ENCODE data around the gene ZNF747. TPM values are rescaled to one million over a fixed set of nuclear protein-coding genes. Genes with fewer than 3 reads are reported as not detected.

The ZNF747 gene
- total and polyA plus RNA-seq, 2 donors (not counting 3 experiments of a cell fraction or from before 2014, with no cell fraction given) = 6.4 to 7.2 TPM

GRCh38 chr16:30567991-30568638 is 33.5 kb upstream of the ZNF747 start:
- H3K9me1 ChIP-seq (replicated peaks; ENCODE audit: control insufficient read depth, extremely low read depth, insufficient read depth, low read length) = no peaks in the 10 kb centered on the region
- TF ChIP-seq GATA2 (IDR thresholded peaks at IDR 0.05; ENCODE audit: insufficient read depth, insufficient read length, low read depth, low read length) (no peak), MYC (IDR thresholded peaks at IDR 0.05; ENCODE audit: low read depth, low read length) (no peak), FOS (IDR thresholded peaks at IDR 0.05; ENCODE audit: borderline replicate concordance, insufficient read depth, low read length) (no peak), JUN (IDR thresholded peaks at IDR 0.05; ENCODE audit: borderline replicate concordance, insufficient read depth, insufficient read length, low read depth) (no peak), EZH2 (IDR thresholded peaks at IDR 0.05; ENCODE audit: borderline replicate concordance, low read depth, low read length, severe bottlenecking) (no peak), POLR2AphosphoS5 (IDR thresholded peaks at IDR 0.05; ENCODE audit: insufficient read depth, low read depth, low read length) (no peak), POLR2A (IDR thresholded peaks at IDR 0.05; ENCODE audit: low read depth, low read length) (no peak), CTCF (IDR thresholded peaks at IDR 0.05; ENCODE audit: extremely low read depth in 1 of 2, insufficient read depth in 1 of 2, low read depth in 1 of 2, low read length in 2 of 2) (no peak), MAX (IDR thresholded peaks at IDR 0.05; ENCODE audit: insufficient read depth, insufficient read length) (no peak)
- no peak overlapping the region for H3K4me3 ChIP-seq (replicated peaks in 1 of 3; ENCODE audit: insufficient read depth in 1 of 3, low read depth in 1 of 3, low read length in 3 of 3)
- FAIRE-seq (peak; percentile 52), DNase-seq (ENCODE audit: low read depth, low spot score) (no peak)
- no peaks in the 10 kb centered on the region for H4K20me1 ChIP-seq (replicated peaks; ENCODE audit: control insufficient read depth, extremely low read depth, insufficient read depth, low read length)
- CTCF ChIA-PET = interaction anchor here (1.0 kb wide), 1 partner anchor 33 kb away, joined by 3 read pairs; no protein-coding TSS in a partner anchor
- BruUV-seq (replicated peaks) = no TSS peak
- peaks cover 0 to 4% of the 10 kb centered on the region in 2 experiments for H3K27me3 ChIP-seq (ENCODE audit: control insufficient read depth in 2 of 2, insufficient read depth in 2 of 2, low read length in 2 of 2)
- no peaks in the 10 kb centered on the region for H3K36me3 ChIP-seq (ENCODE audit: control insufficient read depth in 2 of 2, extremely low read depth in 1 of 2, insufficient read depth in 2 of 2, low read length in 2 of 2)
- H2AFZ ChIP-seq (ENCODE audit: low read depth, low read length) = no peak overlapping the region
- H3K27ac ChIP-seq (ENCODE audit: insufficient read depth, low read depth, low read length) = no peak overlapping the region
- peaks cover 16% of the 10 kb centered on the region for H3K4me1 ChIP-seq (ENCODE audit: control insufficient read depth, extremely low read depth, insufficient read depth, low read length)
- H3K9ac ChIP-seq (replicated peaks; ENCODE audit: extremely low read depth, insufficient read depth, low read length) = no peak overlapping the region
- no peak overlapping the region for H3K4me2 ChIP-seq (ENCODE audit: insufficient read depth, low read length)
- intact Hi-C loops (cut with micrococcal nuclease) = no loop called here
- dilution Hi-C loops (cut with MboI; ENCODE audit: extremely low pct_ligation_motif_present, low sequenced_read_pairs) = no loop called here
- no peaks in the 10 kb centered on the region for H3K9me3 ChIP-seq (replicated peaks; ENCODE audit: control insufficient read depth, insufficient read depth, low read length)
- POLR2A ChIA-PET = no interaction called here
- H3K79me2 ChIP-seq (ENCODE audit: control insufficient read depth, insufficient read depth, low read length) = no peaks in the 10 kb centered on the region
